Measurements from ENCODE around the gene MYO5B.
"Not testable (repeated sequence)": the region's sequence is repeated elsewhere in the genome, so short reads cannot be mapped to it uniquely, and the experiment has no call there.

MYO5B gene

DNA sequence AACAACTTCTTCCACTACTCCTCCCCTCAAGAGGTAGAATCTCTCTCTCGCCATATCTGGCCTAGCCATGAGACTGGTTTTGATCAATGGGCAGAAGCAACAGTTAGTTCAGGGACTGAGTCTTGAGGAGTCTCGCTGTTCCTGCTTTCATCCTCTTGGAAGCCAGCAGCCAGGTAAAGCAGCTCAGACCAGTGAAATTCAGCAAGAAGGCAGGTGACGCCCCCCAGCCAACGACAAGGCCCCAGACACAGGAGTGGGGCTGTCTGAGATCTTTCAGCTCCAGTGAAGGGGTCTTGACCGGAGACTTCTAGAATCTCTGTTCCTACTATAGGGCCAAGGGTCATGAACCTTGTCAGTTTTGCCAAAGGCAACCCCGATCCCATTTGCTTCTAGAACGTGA, 341.9 kb downstream of the MYO5B start:
- DNase-seq (ENCODE audit: low read depth): no peak

DNA sequence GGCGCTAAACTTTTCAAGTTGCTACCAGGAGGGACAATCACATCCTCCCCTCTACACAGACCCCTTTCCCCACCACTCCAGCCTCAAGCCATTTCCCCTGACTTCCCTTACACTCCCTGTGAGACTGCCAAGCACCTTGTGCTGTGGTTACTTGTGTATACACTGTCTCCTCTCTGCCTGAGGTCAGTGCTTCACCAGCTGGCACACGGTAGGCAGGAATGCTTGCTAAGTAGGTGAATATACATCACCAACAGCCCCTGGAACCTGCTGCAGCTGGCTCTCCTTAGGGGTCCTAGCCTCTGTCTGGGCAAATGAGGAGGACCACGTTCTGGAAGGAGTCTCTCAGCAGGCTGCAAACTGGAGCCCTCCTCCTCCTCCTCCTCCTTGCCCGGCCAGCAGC, 343.3 kb downstream of the MYO5B start:
- no peak for DNase-seq (ENCODE audit: low read depth)

DNA sequence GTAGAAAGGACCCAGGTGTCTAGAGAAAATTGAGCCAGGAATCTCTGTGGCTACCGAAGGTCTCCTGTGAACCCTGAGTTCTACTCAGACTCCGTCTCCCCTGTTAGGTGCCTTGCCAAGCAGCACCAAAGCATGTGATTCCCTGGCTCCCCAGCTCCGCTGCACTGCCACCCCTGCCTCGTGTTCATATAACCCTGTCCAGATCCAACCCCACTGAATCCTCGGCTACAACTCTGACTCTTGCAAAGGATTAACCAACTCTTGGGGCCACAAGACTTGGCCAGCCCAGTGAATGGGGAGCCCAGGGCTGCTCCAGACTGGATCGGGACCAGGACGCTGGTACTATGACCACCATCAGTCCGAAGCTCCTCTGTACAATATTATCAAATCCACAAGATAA, 344.3 kb downstream of the MYO5B start:
- DNase-seq (ENCODE audit: low read depth): no peak

DNA sequence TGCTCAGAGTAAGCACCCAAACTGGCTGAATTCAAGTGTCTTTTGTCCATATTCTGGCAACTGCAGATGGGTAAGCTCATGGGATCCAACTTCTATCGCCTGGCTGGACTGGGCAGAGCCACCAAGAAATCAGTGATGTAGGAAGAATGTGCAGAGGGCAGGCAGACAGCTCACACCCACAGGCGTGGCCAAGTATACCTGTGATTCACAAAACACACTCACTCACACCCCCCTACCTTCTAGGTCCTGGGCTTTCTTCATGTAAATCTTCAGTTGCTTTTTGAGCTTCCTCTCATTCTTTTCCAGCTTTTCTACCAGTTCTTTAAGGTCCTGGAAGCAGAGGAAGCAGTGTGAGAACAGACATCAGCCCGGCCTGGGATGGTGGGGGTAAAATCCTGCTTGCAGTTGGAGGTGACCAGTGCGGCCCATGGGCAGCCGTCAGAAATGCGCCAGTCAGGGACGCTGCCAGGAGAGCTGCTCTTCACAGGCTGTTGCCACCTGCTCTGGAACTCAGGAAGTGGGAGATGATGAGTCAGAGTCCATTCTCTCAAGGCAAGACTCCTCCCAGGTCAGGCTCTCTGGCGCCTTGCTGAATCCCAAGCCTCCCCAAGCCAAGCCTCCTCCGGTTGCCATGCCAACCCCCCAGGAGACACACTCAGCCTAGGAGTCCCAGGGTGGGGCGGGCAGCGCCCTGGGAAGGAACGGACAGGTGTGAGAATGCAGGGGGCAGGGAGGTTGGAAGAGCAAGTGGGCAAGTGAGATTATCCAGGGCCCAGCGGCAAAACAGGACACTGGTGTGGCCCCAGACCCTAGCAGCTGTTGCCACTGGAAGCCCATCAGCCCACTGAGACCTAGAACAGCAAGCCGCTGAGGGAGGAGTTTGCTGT, 345.4 kb downstream of the MYO5B start:
- no peak for DNase-seq (ENCODE audit: low read depth)

DNA sequence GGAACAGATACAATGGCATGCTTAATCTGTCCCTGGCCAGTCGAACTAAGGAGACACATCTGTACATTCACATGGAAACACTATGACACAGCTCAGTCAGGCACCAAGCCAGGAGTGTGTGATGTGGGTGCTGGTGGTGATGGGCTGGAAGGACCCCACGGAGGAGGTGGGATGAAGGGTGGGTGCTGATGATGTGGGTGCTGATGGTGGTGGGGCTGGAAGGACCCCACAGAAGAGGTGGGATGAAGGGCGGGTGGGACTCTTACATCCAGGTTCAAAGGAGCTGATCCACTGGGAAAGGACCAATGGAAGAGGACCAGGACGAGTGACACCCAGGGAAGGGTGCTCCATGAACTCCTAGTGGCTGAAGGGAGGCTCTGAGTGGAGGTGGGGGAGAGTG, 346.8 kb downstream of the MYO5B start:
- no peak for DNase-seq (ENCODE audit: low read depth)

DNA sequence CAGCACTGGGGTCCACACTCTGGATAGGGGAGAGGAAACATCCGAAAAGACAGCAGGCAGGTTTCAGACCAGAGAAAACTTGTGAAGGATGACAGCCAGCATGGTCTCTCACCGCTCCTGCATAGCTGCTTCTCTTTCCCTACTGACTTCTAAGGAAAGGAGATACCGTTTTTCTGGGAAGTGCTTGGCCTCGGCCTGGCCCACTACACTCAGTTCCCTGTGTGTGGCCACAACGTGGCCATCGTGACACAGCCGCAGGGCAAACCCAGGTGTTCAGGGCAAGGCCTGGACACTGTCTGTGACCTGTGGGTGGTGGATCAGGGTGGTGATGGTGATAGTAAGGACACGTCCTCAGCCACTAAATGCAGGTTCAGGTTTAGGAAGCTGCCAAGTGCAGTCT, 347.4 kb downstream of the MYO5B start:
- DNase-seq (ENCODE audit: low read depth): no peak

DNA sequence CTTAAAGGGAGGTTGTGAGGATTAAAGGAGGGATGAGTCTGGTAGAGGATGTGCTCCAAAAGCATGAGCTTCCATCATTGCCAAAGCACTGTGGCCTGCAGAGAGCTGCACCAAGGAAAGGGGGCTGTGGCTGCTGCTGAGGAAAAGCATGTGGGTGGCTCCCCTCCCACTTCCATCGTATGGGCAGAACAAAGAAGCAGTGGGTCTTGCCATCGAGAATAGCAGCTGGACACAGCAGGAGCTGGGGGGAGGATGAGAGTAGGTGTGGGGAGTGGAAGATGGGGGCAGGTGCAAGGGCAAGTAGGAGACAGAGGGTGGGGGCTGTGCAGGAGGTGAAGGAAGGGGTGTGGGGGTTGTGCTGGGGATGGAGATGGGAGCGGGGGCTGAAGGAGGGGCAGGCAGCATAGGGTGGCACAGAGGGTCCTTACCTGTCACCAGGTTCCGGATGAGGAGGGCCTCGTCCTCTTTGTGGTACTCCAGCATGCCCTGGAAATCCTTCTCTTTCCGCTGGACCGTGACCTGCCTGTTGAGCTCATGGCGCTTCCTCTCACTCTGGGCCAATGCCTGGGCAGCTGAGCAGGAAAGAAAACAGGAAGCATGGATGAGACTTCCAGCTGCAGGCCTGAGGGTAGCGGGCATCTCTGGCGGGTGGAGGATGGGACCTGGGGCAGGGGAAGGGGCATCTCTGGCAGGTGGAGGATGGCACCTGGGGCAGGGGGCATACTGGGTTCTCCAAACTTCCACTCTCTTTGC, 348.1 kb downstream of the MYO5B start:
- no peak for DNase-seq (ENCODE audit: low read depth)

DNA sequence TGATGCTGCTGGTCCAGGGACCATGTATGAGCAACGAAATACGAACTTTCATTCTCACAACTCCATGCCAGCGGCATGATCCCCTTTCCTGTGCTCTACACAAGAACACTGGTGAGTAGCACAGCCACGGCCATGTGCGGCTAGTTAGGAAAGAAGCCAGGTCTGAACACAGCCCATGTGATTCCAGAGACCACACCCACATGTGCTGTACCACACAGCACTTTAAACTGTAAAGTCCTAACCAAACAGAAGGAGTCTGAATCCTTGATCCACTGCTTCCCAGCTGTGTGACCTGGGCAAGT, 348.6 kb downstream of the MYO5B start:
- no peak for DNase-seq (ENCODE audit: low read depth)

DNA sequence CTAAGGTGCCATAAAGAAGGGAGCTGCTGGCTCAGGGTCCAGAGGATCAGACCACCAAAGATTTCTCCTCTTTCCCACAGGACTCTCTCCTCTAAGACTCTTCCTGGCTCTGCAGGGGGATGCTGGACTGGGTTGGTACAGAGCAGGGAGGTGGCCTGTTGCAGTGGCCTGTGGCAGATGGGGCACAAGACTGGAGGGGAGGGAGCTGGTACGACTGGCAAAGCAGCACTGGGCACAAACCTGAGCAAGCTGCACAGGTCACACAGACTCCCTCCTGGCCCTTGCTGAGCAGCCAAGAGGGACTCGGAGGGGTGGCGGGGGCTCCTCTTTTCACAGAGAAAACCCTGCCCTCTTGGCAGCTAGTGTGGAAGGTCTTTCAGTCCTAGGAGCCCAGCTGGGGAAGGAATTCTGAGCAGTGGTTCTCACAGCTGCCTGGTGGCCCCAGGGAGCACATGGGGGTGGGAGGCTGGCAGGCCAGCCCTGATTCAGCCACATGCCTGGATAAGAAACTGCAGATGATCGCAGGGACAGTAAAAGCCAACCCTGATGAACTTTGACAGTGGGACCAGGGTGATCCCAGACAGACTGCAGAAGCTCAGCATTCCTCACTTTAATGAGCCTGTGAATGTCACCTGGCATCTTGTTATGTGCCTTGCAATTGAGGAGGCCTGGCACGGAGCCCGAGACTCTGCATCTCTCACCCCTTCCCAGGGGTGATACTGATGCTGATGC, 349.2 kb downstream of the MYO5B start:
- DNase-seq (ENCODE audit: low read depth): no peak

DNA sequence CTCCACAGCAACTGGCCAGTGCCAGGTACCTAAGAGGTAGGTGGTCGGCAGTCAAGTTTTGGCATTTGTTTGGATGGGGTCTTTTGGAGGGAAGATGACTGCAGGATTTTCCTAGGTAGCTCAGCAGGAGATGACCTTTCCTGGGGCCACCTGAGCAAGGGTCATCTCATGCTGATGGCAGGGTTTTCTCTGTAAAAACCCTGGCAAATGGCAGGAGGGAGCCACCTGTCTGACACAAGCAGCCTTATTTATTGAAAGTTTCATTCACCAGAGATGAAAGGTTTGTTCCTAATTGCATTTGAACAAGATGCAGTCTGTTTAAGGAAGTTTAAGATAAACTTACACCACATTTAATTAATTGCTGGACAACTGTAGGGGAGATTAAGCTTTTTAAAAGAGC, 350.0 kb downstream of the MYO5B start:
- no peak for DNase-seq (ENCODE audit: low read depth)

DNA sequence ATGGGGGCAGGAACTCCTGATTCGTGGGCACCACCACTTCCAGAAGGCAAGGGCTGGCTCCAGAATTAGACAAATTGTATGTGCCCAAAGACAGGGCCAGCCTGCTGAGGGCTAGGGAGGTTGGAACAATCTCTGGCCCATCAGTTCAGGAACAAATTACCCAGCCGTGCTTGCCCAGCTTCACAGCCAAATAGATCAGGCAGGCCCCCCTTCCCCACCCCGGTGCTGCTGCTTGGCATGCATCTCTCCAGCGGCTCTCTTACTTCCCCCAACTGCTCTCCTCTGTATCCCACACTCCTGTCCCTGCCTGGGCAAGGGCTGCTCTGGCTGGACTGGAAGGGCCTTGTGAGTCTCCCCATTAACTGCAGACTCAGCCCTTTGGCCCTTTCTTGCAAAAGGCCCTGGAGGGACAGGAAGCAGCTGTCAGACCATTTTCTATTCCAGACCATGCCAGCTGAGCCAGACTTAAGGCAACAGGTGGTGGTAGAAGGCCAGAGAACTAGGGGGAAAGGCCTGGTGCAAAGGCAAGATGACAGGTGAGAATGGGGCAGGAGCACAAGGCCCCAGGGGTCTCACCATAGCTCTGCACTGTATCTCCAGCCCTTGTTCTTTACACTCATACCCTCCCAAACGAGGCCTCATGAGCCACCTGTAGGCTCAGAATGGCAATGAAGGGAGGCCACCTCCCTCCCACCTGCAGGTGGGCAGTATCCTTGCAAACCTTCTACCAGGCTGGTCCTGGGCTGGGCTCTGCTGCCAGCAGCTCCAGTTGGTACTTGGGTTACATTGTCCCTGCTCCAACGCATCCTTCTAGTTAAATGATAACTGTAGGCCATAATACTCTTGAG, 350.9 kb downstream of the MYO5B start:
- no peak for DNase-seq (ENCODE audit: low read depth)

DNA sequence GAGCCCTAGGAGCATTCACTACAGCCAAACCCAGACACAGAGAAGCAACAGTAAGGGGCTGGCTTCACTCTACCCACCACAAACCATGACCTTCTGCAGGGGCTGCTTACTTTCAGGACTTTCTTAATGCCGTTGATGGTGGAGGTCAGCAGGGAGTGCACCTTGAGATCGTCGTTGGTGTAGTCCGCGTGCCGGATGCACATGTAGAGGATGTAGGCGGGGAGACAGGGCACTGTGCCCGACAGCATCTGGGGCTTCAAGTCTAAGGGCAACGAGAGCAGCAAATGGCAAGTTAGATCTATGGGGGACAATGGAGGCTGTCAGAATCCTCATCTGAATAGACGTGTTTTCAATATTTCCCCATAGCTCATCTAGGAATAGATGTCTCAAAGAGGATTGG, 351.8 kb downstream of the MYO5B start:
- no peak for DNase-seq (ENCODE audit: low read depth)

DNA sequence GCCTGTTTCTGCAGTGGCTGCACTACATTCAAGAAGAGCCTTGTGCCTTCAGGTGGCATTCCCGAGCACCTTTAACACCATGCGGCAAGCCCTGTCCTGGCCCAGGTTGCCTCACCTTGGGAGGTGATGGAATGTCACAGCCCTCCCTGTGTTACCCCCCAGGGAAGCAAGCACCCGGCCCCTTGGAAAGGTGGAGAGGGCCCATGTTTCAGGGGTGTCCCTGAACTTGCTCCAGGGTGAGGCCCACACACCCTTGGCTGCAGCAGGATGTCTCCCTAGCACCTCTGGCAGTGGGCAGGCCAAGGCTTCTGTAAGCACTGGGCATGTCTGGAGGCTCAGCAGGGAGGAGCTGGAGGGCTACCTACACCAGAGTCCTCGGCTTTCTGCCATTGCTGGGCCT, 352.3 kb downstream of the MYO5B start:
- DNase-seq (ENCODE audit: low read depth): no peak

DNA sequence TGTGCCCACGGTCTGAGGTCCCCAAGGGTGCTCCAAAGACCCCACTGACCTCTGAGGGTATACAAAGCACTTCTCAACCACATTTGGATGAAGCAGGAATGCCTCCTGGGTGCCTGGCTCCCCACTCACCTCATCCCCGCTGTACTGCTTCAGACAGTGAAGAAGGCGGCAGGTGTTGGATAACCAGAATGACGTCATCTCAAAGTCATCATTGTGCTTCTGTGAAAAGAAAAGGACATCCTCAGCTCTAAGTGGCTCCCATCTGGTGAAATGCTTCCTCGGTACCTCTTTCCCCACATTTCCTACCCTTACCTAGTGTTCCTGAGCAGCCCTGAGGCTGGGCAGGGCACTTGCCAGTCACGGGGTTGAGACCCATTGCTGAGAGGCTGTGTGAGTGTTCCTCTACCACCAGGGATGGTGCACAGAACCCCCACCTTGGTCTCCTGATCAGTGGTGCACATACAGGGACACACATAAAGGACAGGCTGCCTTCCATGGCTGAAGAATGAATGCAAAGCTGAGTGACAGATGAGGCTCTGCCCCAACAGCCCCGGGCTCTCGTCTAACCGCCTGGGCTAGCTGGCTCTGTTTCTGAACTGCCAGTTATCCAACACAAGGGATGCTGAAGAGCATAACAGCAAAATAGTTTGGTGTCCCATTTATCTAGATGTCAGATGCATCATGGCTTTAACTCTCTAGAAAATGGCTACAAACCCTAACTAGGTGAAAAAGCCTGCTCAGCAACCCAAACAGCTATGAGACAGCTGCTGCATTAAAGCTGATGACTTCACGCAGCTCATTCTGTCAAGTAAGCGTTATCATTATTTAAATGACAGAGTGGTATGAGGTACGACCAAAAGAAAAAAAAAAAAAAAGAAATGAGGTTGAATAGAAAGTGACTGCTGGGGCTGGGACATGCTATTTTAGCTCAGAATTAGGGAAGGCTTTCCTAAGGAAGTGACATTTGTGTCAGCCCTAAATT, 353.4 kb downstream of the MYO5B start:
- DNase-seq (ENCODE audit: low read depth): no peak

DNA sequence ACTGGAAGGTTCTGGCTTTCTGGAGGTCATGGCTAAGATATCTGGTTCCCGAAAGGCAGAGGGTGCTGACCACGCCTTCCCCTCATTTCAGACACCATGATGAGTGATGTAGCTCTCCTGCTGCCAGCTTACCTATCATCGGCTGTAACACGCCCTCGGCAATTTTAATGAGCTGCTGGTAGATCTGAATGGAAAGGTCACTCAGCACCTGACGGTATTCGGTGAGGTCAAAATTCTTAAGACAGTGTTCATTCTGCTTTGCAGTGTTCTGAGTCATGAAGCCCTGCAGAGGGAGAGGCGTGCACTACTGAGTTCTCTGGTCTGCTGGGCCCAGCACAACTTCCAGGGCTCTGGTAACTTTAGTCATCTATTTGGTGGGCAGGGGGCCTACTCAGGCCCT, 355.9 kb downstream of the MYO5B start:
- DNase-seq (ENCODE audit: low read depth): no peak

DNA sequence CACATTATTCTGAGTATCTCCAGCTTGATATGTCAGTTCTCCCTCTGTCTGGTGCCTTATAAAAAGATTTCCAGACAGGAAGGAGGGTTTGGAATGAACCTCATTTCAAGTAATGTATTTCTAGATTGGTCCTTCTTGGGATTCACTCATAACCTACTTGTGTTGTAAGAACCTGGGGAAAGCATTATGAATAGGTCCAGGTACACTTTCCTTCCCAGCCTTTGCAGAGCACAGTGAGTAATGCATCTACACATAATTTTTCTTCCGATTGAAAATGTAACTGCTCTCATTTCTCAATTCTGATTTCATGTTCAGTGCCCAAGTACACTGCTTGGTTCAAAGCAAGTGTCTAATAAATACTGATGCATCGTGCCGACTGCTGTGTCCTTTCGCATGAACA, 356.6 kb downstream of the MYO5B start:
- no peak for DNase-seq (ENCODE audit: low read depth)

DNA sequence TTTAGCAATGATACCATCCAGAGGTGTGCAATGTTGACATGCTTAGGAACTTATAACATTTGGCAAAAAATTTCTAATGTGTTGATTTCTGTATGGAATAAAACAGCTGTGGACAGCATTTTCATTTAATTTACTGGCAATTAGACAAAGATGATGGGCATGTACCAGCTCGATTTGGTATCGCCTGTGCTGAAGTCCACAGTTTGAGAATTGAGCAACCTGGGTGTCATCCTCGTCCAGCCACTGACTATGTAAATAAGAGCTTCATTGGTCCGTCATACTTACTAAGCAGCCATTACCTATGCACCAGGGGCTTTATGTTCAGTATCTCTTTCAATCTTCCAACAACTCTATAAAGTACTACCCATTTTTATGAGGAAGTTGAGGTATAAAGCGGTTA, 357.1 kb downstream of the MYO5B start:
- no peak for DNase-seq (ENCODE audit: low read depth)

DNA sequence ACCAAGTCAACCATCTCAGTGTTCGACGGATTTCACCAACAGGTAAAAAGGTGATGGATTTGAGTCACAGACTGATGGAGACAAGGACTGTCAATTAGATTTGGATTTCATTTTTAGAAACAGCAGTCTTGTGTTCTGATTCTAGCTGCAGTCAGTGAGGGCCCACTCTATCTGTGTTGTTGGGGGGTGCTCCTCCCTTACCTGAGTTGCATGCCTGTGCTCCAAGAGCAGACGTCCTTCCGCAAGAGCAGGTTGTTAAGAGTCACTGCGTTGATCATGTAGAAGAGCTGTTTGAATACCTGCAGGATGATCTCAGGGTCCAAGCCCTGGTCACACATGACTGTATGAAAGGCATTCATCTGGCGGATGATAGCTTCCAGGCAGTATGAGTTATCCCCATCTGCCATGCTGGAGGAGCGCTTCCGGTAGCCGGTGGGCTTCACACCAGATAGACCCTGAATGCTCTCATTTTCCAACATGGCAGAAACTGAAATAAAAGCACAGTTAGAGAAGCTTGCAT, 357.6 kb downstream of the MYO5B start:
- DNase-seq (ENCODE audit: low read depth): not testable (repeated sequence)

DNA sequence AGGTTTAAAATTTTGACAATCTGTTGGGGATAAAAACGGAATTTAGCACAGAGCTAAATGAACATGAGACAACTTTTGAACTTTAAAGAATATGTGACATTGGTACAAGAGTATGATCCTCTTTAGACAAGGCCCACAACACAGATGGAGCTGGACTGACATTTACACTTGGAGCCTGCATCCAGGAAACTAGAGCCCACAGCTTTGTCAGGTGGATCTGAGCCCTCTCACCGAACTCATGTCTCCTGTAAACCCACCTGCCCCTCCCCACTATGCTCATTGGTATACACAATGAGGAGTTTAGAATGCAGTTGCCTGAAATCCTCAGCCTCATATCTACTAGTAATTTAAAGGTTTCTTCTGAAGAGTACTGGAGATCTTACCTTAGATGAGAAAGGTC, 359.5 kb downstream of the MYO5B start:
- DNase-seq (ENCODE audit: low read depth): no peak

DNA sequence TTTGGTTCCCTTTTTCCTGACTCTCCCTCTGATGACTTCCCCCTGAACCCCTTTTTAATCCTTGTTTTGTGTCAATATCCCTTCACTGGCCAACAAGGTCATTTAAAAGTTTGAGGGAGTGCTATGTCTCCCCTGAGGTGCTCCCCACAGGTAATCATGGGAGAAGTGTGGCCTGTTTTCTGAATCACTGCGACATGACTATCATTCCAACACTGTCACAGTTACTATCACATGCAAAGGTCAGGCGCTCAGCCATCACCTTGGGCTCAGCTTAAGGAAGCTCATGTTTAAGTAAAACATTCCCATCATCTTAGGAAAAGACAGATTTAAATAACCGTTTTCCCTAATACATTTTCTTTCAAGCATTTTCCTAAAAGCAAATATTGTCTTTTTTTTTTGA, 360.7 kb downstream of the MYO5B start:
- DNase-seq (ENCODE audit: low read depth): no peak

DNA sequence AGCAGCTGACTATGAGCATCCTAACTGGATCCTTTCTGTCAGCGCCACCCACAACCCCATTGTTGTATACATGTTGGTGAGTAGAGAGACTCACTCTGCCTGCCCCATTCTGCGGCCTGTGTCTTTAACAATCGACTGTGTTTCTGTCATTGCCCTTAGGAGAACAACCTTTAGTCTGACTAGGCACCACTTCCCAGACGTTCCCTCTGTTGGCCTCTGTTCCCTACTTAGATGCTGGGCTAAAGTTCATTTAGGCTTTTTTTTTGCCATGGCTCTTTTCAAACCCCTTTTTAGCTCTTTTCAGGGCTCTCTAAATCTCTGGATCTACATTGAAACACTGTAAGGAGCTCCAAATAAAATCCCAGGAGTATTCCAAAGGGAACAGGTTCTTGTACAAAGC, 361.1 kb downstream of the MYO5B start:
- DNase-seq (ENCODE audit: low read depth): no peak

All from stimulated activated CD8-positive, alpha-beta memory T cell treated with anti-CD3 and anti-CD28 coated beads, Interleukin-7, amount 100 ng/mL, for 24 hours (primary cell).